Testis (tissue), 2 donors: ENCODE results near the gene RAB28.

Experiments
- CTCF ChIP-seq, 3 experiments: fragments of 450-650 bp in 2 of 3; fragments of 200-600 bp in 1 of 3; sonication (generic) in 1 of 3; IDR thresholded peaks; one replicate each; pipeline ENCODE4 v1.5.1; 2016 to 2019; ENCODE audit warnings: antibody characterized with exemption in 3 of 3, mild to moderate bottlenecking in 2 of 3, moderate library complexity in 1 of 3
- POLR2A ChIP-seq: fragments of 450-650 bp; IDR thresholded peaks from one replicate; pipeline ENCODE4 v1.6.1; 2017; ENCODE audit warnings: antibody characterized with exemption, mild to moderate bottlenecking, moderate library complexity

- TF ChIP-seq CTCF (IDR thresholded peaks at IDR 0.05) (no peak), POLR2A (no peak)
These were observed 72.2 kb downstream of the RAB28 start for GRCh38 chr4:13411942-13412341.
